ENCODE data around the gene PAPOLA.

PAPOLA gene

GRCh38 chr14:96616161-96616721 is 114.1 kb downstream of the PAPOLA start:
- TF ChIP-seq, protein P1, sequence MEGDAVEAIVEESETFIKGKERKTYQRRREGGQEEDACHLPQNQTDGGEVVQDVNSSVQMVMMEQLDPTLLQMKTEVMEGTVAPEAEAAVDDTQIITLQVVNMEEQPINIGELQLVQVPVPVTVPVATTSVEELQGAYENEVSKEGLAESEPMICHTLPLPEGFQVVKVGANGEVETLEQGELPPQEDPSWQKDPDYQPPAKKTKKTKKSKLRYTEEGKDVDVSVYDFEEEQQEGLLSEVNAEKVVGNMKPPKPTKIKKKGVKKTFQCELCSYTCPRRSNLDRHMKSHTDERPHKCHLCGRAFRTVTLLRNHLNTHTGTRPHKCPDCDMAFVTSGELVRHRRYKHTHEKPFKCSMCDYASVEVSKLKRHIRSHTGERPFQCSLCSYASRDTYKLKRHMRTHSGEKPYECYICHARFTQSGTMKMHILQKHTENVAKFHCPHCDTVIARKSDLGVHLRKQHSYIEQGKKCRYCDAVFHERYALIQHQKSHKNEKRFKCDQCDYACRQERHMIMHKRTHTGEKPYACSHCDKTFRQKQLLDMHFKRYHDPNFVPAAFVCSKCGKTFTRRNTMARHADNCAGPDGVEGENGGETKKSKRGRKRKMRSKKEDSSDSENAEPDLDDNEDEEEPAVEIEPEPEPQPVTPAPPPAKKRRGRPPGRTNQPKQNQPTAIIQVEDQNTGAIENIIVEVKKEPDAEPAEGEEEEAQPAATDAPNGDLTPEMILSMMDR (conservative IDR thresholded peaks at IDR 0.05; ENCODE audit: low read depth, low read length), result no peak
- H3K4me3 ChIP-seq (ENCODE audit: low read depth, low read length), result no peak overlapping the region
- DNase-seq (ENCODE audit: low read depth), result no peak
